ENCODE measurements around the gene DTHD1.

- no peak for TF ChIP-seq CTCF (IDR thresholded peaks at IDR 0.05; ENCODE audit: borderline replicate concordance, extremely low read depth, low read length, poor library complexity, severe bottlenecking)
- no peak for TF ChIP-seq EZH2 (IDR thresholded peaks at IDR 0.05; ENCODE audit: borderline replicate concordance, low read depth, low read length, severe bottlenecking)
These were observed 31.9 kb downstream of the DTHD1 start for GRCh38 chr4:36313301-36313700.
